Stimulated activated CD8-positive, alpha-beta memory T cell treated with anti-CD3 and anti-CD28 coated beads, Interleukin-4, amount 100 ng/mL, for 4 hours (primary cell): ENCODE data around the gene NFIC.

Experiments
- DNase-seq, 2 donors: peaks; one replicate each; pipeline ENCODE4 v3.0.0-alpha.2; 2020; ENCODE audit warnings: low read depth in 2 of 2, low spot score in 1 of 2

The NFIC gene

GRCh38 chr19:3358689-3359014 is 7.7 kb upstream of the NFIC start:
- no peak for DNase-seq

GRCh38 chr19:3359015-3359918 is 7.1 kb upstream of the NFIC start:
- DNase-seq, result peak; percentile 47 to 66

- no peak for DNase-seq
Observed at GRCh38 chr19:3359919-3360420, 6.4 kb upstream of the NFIC start.

- DNase-seq, result peak; percentile 50 to 66
Observed at GRCh38 chr19:3360421-3361383, 5.7 kb upstream of the NFIC start.

DNA sequence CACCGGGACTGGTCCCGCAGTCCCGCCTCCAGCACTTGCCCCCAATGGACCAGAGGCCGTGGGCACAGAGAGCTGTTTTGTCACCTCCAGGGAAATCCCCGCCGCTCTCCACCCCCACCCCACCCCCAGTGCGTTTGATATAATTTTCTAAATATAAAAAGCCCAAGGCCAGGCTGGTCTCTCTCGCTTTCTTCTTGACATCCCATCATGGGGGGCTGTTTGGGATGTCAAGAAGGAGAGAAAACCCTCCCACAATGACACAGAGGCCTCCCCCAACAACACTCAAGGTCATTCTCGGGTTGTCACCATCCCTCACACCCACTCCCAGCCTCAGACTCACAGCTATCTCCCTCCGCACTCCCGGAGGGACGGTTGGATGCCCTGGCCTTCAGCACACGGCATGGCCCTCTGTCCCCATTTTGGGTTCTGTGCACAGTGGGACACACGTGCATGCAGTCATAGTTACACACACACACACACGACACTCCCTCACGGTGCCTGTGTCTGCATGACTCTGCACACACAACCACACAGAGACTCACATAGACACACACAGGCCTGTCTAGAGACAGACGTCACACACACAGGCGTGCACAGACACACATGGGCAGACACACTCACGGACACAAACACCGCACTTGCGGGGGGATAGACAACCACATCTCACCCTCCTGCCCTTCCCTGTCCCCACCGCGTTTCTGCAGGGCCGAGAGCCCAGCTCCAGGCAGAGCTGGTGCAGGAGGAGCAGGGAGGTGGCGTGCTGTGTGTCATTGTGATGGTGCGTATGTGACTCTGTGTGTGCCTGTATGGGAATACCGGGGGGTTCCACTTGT is 4.8 kb upstream of the NFIC start:
- DNase-seq, result no peak

DNA sequence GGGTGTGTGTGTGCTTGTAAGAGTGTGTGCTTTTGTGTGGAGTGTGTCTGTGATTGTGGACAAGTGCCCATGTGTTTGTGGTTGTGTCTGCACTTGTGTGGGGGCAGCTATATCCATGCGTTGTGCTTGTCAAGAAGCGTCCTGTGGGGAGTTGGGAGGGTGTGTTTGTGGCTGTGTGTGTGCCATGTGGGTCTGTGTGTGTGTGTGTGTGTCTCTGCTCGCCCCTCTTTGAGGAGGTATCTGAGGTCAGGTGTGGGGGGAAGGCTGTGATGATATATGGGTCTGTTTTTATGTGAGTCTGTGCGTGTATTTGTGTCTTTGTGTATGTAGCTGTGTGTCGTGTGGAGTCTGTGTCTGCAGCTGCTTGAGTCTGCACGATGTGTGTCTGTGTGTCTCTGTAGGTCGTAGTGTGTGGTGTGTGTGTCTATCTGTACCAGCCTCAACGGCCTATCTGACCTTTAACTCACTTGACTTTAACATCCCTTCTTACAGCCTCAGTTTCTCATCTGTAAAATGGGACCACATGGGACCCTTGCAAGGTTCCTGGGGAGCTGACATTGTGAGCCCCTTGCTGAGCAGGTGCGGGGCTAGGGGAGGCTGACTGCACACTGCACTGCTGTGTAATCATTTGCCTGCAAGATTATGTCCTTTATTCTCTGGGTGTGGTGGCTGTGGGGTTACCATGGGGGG is 4.0 kb upstream of the NFIC start:
- no peak for DNase-seq

DNA sequence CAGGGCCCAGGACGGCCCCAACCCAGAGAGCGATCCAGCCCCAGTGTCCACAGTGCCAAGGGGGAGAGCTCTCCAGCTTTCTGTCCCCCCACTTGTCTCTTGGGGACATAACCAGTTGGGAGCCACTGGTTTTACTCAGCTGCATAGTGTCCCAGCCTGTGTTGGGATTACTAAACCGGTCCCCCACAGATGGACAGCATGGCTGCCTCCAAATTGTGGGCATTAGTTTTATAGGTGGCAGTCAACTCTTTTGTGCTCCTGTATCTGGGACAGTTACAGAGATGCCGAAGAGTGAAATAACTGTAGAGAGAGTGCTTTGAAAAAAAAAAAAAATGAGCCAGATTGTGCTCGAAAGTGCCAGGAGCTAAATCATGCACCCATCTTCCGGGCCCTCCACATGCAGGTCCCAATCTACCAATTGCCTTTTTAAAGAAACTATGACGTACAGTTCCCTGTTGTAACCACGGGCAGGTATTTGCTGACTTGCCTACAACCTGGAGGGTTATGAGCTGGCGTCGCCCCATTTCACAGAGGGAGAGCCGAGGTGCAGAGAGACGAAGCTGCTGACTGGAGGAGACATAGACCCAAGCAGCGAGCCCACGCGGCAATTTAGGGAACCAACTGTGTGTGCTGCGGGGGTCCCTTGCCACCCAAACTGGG is 2.4 kb upstream of the NFIC start:
- no peak for DNase-seq

- DNase-seq, result no peak
Observed at GRCh38 chr19:3364501-3364858, 1.9 kb upstream of the NFIC start.

- no peak for DNase-seq
Observed at GRCh38 chr19:3365093-3365835, 1.1 kb upstream of the NFIC start.

- DNase-seq, result no peak
Observed at GRCh38 chr19:3366753-3367627, 607 bp downstream of the NFIC start.

GRCh38 chr19:3367628-3368440 is 1.5 kb downstream of the NFIC start:
- no peak for DNase-seq

GRCh38 chr19:3368441-3368795 is 2.0 kb downstream of the NFIC start:
- no peak for DNase-seq

- no peak for DNase-seq
Observed at GRCh38 chr19:3368848-3369336, 2.5 kb downstream of the NFIC start.

DNA sequence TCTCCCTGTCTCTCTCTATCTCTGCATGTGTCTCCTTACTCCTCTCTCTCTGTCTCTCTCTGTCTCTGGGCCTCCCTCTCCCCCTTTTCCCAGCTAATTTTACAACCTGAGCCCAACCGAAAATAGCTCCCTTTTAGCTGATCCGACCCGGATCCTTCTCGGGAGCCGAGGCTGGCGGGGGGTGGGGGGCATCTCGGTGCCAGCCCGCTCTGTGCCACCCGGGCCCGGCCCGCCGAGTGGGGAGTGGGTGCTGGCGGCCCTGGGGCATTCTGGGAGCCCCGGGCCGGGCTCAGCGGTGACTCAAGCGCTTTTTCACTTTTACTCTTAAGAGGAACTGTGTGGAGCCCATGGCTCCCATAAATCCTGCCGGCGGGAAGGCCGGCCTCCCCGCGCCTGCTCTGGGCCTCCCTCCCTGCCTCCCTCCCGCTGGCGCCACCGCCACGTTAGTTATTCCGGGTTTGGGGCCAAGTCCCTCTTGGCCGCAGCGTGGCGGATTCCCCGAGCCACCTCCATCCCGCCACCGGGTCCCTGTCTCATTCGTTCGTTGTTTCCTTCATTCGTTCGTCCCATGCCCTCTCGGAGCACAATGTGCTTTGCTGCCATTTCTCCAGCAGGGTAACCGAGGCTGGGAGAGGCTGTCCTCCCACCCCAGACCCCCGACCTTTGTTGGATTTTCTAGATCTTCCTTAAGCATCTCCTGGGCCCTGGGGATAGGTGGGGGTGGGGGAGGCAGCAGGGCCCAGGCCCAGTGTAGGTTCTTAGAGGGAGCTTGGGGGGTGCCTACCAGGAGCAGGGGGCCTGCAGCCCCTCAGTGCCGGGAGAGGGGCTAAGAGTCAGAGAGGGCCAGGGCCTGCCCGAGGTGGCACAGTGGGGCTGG is 3.2 kb downstream of the NFIC start:
- DNase-seq, result no peak

DNA sequence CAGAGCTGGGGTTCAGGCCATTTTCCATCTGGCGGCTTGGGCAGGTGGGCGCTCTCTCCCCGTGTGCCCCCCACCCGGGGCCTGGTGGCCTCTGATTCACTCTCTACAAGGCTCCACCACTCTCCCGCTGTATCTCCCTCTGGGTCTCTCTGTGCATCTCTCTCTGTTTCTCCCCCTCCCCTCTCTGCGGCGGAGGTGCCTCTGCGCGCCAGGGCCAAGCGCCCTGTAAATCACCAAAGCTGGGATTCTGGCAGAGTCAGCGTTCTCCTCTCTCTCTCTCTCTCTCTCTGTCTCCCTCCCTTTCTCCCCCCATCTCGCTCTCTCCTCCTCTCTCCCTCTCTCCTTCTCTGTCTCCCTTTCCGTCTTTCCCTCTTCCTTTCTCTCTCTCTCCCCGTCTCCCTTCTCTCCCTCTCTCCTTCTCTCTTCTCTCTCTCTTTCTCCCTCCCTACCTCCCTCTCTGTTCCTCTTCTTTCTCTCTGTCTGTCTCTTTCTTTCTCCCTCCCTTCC is 3.9 kb downstream of the NFIC start:
- DNase-seq, result no peak
